ENCODE data around the gene PTPN7. TPM values are rescaled to one million over a fixed set of nuclear protein-coding genes. Genes with fewer than 3 reads are reported as not detected.
A peak's percentile ranks its signal among the peaks of the same experiment; 100 is the strongest.

The PTPN7 gene
- polyA plus RNA-seq, 1 donor (not counting 4 experiments of a cell fraction or from before 2014, with no cell fraction given), result 0.10 TPM

GRCh38 chr1:202133001-202133400 lies 27.4 kb downstream of the PTPN7 start:
- FAIRE-seq, result no peak
- H2AFZ ChIP-seq (ENCODE audit: control insufficient read depth, low read length), result no peak overlapping the region

DNA sequence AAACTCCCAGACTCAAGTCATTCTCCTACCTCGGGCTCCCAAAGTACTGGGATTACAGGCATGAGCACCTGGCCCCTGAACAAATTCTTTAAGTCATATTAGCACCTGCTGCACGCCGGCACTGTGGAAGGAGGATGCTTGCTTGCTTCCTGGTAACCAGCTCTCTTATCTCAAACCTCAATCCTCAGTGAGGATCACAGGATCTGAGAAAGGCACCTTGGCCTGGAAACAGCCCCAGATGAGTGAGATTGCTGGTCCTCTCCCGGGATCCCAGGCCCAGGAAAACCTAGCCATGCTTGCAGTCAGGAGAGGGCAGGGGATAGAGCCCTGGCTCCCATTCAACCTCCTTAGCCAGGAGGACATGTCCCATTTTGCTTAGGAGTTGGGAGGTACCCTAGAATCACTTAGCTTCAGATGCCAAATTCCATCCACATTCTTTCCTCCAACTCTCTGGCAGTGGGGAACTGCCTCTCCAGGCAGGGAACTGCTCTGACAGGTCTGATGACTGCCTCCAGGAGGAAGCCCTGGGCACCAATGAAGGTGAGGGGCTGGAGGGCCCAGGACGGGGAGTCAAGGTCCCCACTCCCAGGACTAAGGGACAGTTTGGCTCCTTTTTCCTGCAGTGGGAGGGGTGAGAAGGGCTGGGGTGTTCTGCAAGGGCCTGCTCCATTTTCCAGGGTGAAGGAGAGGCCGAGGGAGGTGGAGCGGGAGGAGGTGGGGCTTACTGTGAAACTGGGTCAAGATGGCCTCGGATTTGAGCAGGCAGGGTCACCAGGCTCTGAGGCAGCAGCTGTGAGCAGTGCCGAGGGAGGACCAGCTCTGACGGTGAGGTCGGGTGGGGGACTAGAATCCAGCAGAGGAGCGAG lies 28.2 kb downstream of the PTPN7 start:
- peaks cover 3% of the 10 kb centered on the region for H3K79me2 ChIP-seq (ENCODE audit: control insufficient read depth, insufficient read depth, low read length)
- H3K9me1 ChIP-seq (ENCODE audit: control insufficient read depth, extremely low read depth, insufficient read depth, low read length), result no peaks in the 10 kb centered on the region
- H3K9me3 ChIP-seq (ENCODE audit: control insufficient read depth, low read depth, low read length), result no peaks in the 10 kb centered on the region
- FAIRE-seq (peak; percentile 32), DNase-seq (ENCODE audit: low read depth, low spot score) (no peak)
- no peaks in the 10 kb centered on the region for H3K27me3 ChIP-seq (ENCODE audit: control insufficient read depth, extremely low read depth, insufficient read depth, low read length)
- H3K36me3 ChIP-seq (ENCODE audit: control insufficient read depth in 2 of 2, extremely low read depth in 1 of 2, insufficient read depth in 2 of 2, low read length in 2 of 2), result peaks cover 16 to 29% of the 10 kb centered on the region in 2 experiments
- dilution Hi-C loops (cut with MboI; ENCODE audit: extremely low pct_ligation_motif_present, low sequenced_read_pairs), result no loop called here
- no peak for TF ChIP-seq EZH2 (IDR thresholded peaks at IDR 0.05; ENCODE audit: low read length)
- TF ChIP-seq, protein P1, sequence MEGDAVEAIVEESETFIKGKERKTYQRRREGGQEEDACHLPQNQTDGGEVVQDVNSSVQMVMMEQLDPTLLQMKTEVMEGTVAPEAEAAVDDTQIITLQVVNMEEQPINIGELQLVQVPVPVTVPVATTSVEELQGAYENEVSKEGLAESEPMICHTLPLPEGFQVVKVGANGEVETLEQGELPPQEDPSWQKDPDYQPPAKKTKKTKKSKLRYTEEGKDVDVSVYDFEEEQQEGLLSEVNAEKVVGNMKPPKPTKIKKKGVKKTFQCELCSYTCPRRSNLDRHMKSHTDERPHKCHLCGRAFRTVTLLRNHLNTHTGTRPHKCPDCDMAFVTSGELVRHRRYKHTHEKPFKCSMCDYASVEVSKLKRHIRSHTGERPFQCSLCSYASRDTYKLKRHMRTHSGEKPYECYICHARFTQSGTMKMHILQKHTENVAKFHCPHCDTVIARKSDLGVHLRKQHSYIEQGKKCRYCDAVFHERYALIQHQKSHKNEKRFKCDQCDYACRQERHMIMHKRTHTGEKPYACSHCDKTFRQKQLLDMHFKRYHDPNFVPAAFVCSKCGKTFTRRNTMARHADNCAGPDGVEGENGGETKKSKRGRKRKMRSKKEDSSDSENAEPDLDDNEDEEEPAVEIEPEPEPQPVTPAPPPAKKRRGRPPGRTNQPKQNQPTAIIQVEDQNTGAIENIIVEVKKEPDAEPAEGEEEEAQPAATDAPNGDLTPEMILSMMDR (optimal IDR thresholded peaks at IDR 0.05 in 1 of 3, IDR thresholded peaks at IDR 0.05 in 1 of 3, conservative IDR thresholded peaks at IDR 0.05 in 1 of 3; ENCODE audit: extremely low read depth in 1 of 3, insufficient read depth in 2 of 3, low read length in 3 of 3), result no peak
- H3K4me2 ChIP-seq (ENCODE audit: control insufficient read depth, extremely low read depth, insufficient read depth, low read depth, low read length), result peak overlapping the region; percentile 37
- no peak overlapping the region for H3K4me3 ChIP-seq (ENCODE audit: control insufficient read depth in 2 of 3, extremely low read depth in 1 of 3, insufficient read depth in 2 of 3, low read depth in 1 of 3, low read length in 3 of 3)
- H3K27ac ChIP-seq (ENCODE audit: control insufficient read depth, insufficient read depth, low read length), result peak overlapping the region; percentile 20
- peaks cover 16% of the 10 kb centered on the region for H4K20me1 ChIP-seq (ENCODE audit: control insufficient read depth, extremely low read depth, insufficient read depth, low read length)
- peak overlapping the region; percentile 33 for H3K9ac ChIP-seq (ENCODE audit: control insufficient read depth, extremely low read depth, insufficient read depth, low read length)
- no peak overlapping the region for H2AFZ ChIP-seq (ENCODE audit: control insufficient read depth, low read length)
- peaks cover 16% of the 10 kb centered on the region for H3K4me1 ChIP-seq (ENCODE audit: control insufficient read depth, extremely low read depth, insufficient read depth, low read length)

More at GRCh38 chr1:202133001-202133400, 27.4 kb downstream of the PTPN7 start:
- peaks cover 18 to 34% of the 10 kb centered on the region in 2 experiments for H3K36me3 ChIP-seq (ENCODE audit: control insufficient read depth in 2 of 2, extremely low read depth in 1 of 2, insufficient read depth in 2 of 2, low read length in 2 of 2)
- H3K9me1 ChIP-seq (ENCODE audit: control insufficient read depth, extremely low read depth, insufficient read depth, low read length), result no peaks in the 10 kb centered on the region
- DNase-seq (ENCODE audit: low read depth, low spot score), result no peak
- H4K20me1 ChIP-seq (ENCODE audit: control insufficient read depth, extremely low read depth, insufficient read depth, low read length), result peaks cover 16% of the 10 kb centered on the region
- H3K27me3 ChIP-seq (ENCODE audit: control insufficient read depth, extremely low read depth, insufficient read depth, low read length), result no peaks in the 10 kb centered on the region
- TF ChIP-seq, protein P1 (optimal IDR thresholded peaks at IDR 0.05 in 1 of 3, IDR thresholded peaks at IDR 0.05 in 1 of 3, conservative IDR thresholded peaks at IDR 0.05 in 1 of 3; ENCODE audit: extremely low read depth in 1 of 3, insufficient read depth in 2 of 3, low read length in 3 of 3), result no peak
- no peak for TF ChIP-seq EZH2 (IDR thresholded peaks at IDR 0.05; ENCODE audit: low read length)
- H3K79me2 ChIP-seq (ENCODE audit: control insufficient read depth, insufficient read depth, low read length), result peaks cover 7% of the 10 kb centered on the region
- dilution Hi-C loops (cut with MboI; ENCODE audit: extremely low pct_ligation_motif_present, low sequenced_read_pairs), result no loop called here
- no peak overlapping the region for H3K9ac ChIP-seq (ENCODE audit: control insufficient read depth, extremely low read depth, insufficient read depth, low read length)
- H3K4me2 ChIP-seq (ENCODE audit: control insufficient read depth, extremely low read depth, insufficient read depth, low read depth, low read length), result peak overlapping the region; percentile 37
- peak overlapping the region; percentile 20 for H3K27ac ChIP-seq (ENCODE audit: control insufficient read depth, insufficient read depth, low read length)
- H3K9me3 ChIP-seq (ENCODE audit: control insufficient read depth, low read depth, low read length), result no peaks in the 10 kb centered on the region
- no peak overlapping the region for H3K4me3 ChIP-seq (ENCODE audit: control insufficient read depth in 2 of 3, extremely low read depth in 1 of 3, insufficient read depth in 2 of 3, low read depth in 1 of 3, low read length in 3 of 3)
- peaks cover 16% of the 10 kb centered on the region for H3K4me1 ChIP-seq (ENCODE audit: control insufficient read depth, extremely low read depth, insufficient read depth, low read length)
